Endothelial cell of umbilical vein (primary cell): ENCODE data around the gene DEFB113. TPM values are rescaled to one million over a fixed set of nuclear protein-coding genes. Genes with fewer than 3 reads are reported as not detected.

Experiments
- BruUV-seq: library from RNA; stranded (reverse); fragments of 400-500 nt; replicated peaks from 2 replicates; lab custom pipeline; 2021; lab: Mats Ljungman, UMichigan
- CTCF ChIA-PET: fragments of 300-600, 350-600 bp; sonication (Branson Sonifier 250); formaldehyde crosslinking; loops from one replicate; lab custom pipeline; 2021; ENCODE audit warnings: antibody characterized with exemption, inconsistent platforms; lab: Charles Lee
- POLR2A ChIA-PET: fragments of 300-600, 350-600 bp; sonication (Branson Sonifier 250); formaldehyde crosslinking; loops from one replicate; lab custom pipeline; 2021; ENCODE audit warnings: antibody characterized with exemption, inconsistent platforms; lab: Charles Lee
- DNase-seq: peaks from one replicate; pipeline ENCODE4 v3.0.0-alpha.2; 2011; ENCODE audit warnings: low read depth, low spot score
- FAIRE-seq: peaks from 2 replicates; lab custom pipeline; 2011; peaks lifted over from hg19 to GRCh38; lab: Jason Lieb, UNC
- H2AFZ ChIP-seq: 2 replicates; pipeline ENCODE4 v1.6.0; 2012; ENCODE audit warnings: low read depth, low read length, control low read depth, inconsistent platforms
- H3K27ac ChIP-seq: 2 replicates; pipeline ENCODE4 v1.5.1; 2011; ENCODE audit warnings: low read depth, mild to moderate bottlenecking, control low read depth, low read length, moderate library complexity; ENCODE audit not compliant: insufficient read depth
- H3K27me3 ChIP-seq, 2 experiments: 2 replicates each; pipeline versions ENCODE4 v1.6.0 to v1.6.1; 2011; ENCODE audit warnings: low read length in 2 of 2, mixed read lengths in 1 of 2; ENCODE audit not compliant: control insufficient read depth in 2 of 2, insufficient read depth in 2 of 2
- H3K36me3 ChIP-seq, 2 experiments: 2 replicates in 1 of 2; 3 replicates in 1 of 2; pipeline ENCODE4 v1.5.1; 2011; ENCODE audit warnings: low read length in 2 of 2, mild to moderate bottlenecking in 1 of 2, moderate library complexity in 1 of 2; ENCODE audit not compliant: control insufficient read depth in 2 of 2, insufficient read depth in 2 of 2; ENCODE audit errors: extremely low read depth in 1 of 2
- H3K4me1 ChIP-seq: 3 replicates; pipeline ENCODE4 v1.5.1; 2011; ENCODE audit warnings: mild to moderate bottlenecking, low read length; ENCODE audit not compliant: control insufficient read depth, insufficient read depth; ENCODE audit errors: extremely low read depth
- H3K4me2 ChIP-seq: 2 replicates; pipeline ENCODE4 v1.6.1; 2011; ENCODE audit warnings: low read length, control low read depth, mixed read lengths; ENCODE audit not compliant: insufficient read depth
- H3K4me3 ChIP-seq, 3 experiments: fragments of 200-600 bp in 1 of 3; sonication (generic), shearing (Covaris generic) in 1 of 3; replicated peaks in 1 of 3; 2 replicates each; pipeline ENCODE4 v1.5.1; 2011 to 2016; ENCODE audit warnings: control low read depth in 3 of 3, low read length in 3 of 3, mild to moderate bottlenecking in 2 of 3, inconsistent platforms in 1 of 3, low read depth in 1 of 3, moderate library complexity in 1 of 3; ENCODE audit not compliant: insufficient read depth in 1 of 3
- H3K79me2 ChIP-seq: 2 replicates; pipeline ENCODE4 v1.6.0; 2012; ENCODE audit warnings: low read length, inconsistent platforms; ENCODE audit not compliant: control insufficient read depth, insufficient read depth
- H3K9ac ChIP-seq: replicated peaks from 2 replicates; pipeline ENCODE3; 2011; ENCODE audit warnings: low read length, control low read depth; ENCODE audit not compliant: insufficient read depth; ENCODE audit errors: extremely low read depth
- H3K9me1 ChIP-seq: replicated peaks from 3 replicates; pipeline ENCODE4 v1.6.0; 2011; ENCODE audit warnings: mild to moderate bottlenecking, low read length; ENCODE audit not compliant: control insufficient read depth, insufficient read depth; ENCODE audit errors: extremely low read depth
- H3K9me3 ChIP-seq: replicated peaks from 2 replicates; pipeline ENCODE4 v1.5.1; 2012; ENCODE audit warnings: low read length, inconsistent platforms; ENCODE audit not compliant: control insufficient read depth, insufficient read depth
- H4K20me1 ChIP-seq: replicated peaks from 2 replicates; pipeline ENCODE3; 2011; ENCODE audit warnings: mild to moderate bottlenecking, low read length; ENCODE audit not compliant: control insufficient read depth, insufficient read depth; ENCODE audit errors: extremely low read depth
- CTCF ChIP-seq, 2 donors: IDR thresholded peaks; 1 replicate in 1 of 2; 2 replicates in 1 of 2; pipeline ENCODE4 v1.5.1; 2011; ENCODE audit warnings: low read length in 2 of 2, mild to moderate bottlenecking in 2 of 2, moderate library complexity in 2 of 2, control low read depth in 1 of 2, inconsistent platforms in 1 of 2, low read depth in 1 of 2; ENCODE audit not compliant: insufficient read depth in 1 of 2; ENCODE audit errors: extremely low read depth in 1 of 2
- EZH2 ChIP-seq: IDR thresholded peaks from 2 replicates; pipeline ENCODE4 v1.6.1; 2012; ENCODE audit warnings: borderline replicate concordance, low read depth, mild to moderate bottlenecking, moderate library complexity, low read length, inconsistent platforms; ENCODE audit not compliant: severe bottlenecking
- FOS ChIP-seq: IDR thresholded peaks from 2 replicates; pipeline ENCODE4 v1.6.1; 2011; ENCODE audit warnings: mild to moderate bottlenecking, low read length, moderate library complexity, borderline replicate concordance; ENCODE audit not compliant: insufficient read depth
- GATA2 ChIP-seq: IDR thresholded peaks from 2 replicates; pipeline ENCODE4 v1.7.0; 2011; ENCODE audit warnings: low read depth, mild to moderate bottlenecking, moderate library complexity, mixed read lengths, low read length; ENCODE audit not compliant: insufficient read length, insufficient read depth
- JUN ChIP-seq: IDR thresholded peaks from 2 replicates; pipeline ENCODE4 v1.6.1; 2011; ENCODE audit warnings: borderline replicate concordance, low read depth; ENCODE audit not compliant: insufficient read length, insufficient read depth
- MYC ChIP-seq: IDR thresholded peaks from one replicate; pipeline ENCODE4 v1.6.1; 2011; ENCODE audit warnings: mild to moderate bottlenecking, low read depth, low read length
- POLR2A ChIP-seq: IDR thresholded peaks from 2 replicates; pipeline ENCODE4 v1.6.1; 2012; ENCODE audit warnings: low read depth, mild to moderate bottlenecking, control low read depth, low read length
- POLR2AphosphoS5 ChIP-seq: IDR thresholded peaks from 2 replicates; pipeline ENCODE4 v1.6.1; 2012; ENCODE audit warnings: low read depth, mild to moderate bottlenecking, control low read depth, low read length, moderate library complexity; ENCODE audit not compliant: insufficient read depth
- dilution Hi-C: fragments of 300-500 bp; cut with MboI; formaldehyde crosslinking; loops from one replicate; pipeline ENCODE4 v1.15.0; 2019; ENCODE audit warnings: low sequenced_read_pairs; ENCODE audit not compliant: extremely low pct_ligation_motif_present
- intact Hi-C: fragments of 100-400 bp; cut with micrococcal nuclease; formaldehyde crosslinking; loops from one replicate; pipeline ENCODE4 v1.10.0; 2022
- polyA plus RNA-seq, 4 experiments: library from polyadenylated mRNA; depleted of rRNA in 3 of 4; stranded (reverse) in 3 of 4; unstranded in 1 of 4; fragments of >200 nt; gene quantifications; 2 replicates each; pipeline versions ENCODE4 v1.2.1 to v1.2.3, GENCODE V29; 2011 to 2012; ENCODE audit warnings: missing spikeins in 1 of 4
- total RNA-seq: library from RNA; stranded (reverse); gene quantifications from 2 replicates; pipeline ENCODE4 v1.2.3, GENCODE V29; 2021
- TF ChIP-seq, protein P1 (sequence below): IDR thresholded peaks from 2 replicates; pipeline ENCODE4 v1.6.1; 2011; ENCODE audit not compliant: insufficient read depth, insufficient read length

DEFB113 gene
- total and polyA plus RNA-seq, 2 donors (not counting 3 experiments of a cell fraction or from before 2014, with no cell fraction given) = not detected

DNA sequence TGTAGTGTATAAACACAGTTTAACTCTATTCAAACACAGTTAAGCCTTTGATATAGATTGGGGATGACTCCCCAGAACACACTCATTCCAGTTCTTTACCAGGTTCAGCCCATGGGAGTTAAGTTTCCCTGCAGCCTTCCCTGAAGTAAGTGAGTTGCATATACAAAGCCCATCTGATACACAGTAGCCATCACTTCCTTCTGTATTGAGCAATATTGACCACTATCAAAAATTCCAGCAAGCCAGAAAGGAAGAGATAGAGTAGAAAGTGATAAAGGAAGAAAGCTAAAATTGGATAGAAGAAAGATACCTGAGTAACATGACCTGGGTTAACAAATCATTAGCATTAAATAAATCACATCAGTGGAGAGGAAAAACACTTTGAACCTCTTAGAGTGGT is 40.1 kb downstream of the DEFB113 start:
- no peaks in the 10 kb centered on the region for H3K9me1 ChIP-seq
- H3K27ac ChIP-seq = no peak overlapping the region
- POLR2A ChIA-PET = no interaction called here
- CTCF ChIA-PET = no interaction called here
- H3K9me3 ChIP-seq = peaks cover 1% of the 10 kb centered on the region
- no peak overlapping the region for H3K4me3 ChIP-seq
- FAIRE-seq = no peak
- H3K27me3 ChIP-seq = no peaks in the 10 kb centered on the region
- intact Hi-C loops (loop anchor here (5.0 kb wide), 1 partner anchor 1017 kb away; no protein-coding TSS in a partner anchor), dilution Hi-C loops (no loop called here)
- H3K9ac ChIP-seq = no peak overlapping the region
- no TSS peak for BruUV-seq
- H3K4me1 ChIP-seq = no peaks in the 10 kb centered on the region
- DNase-seq = no peak
- no peak for TF ChIP-seq JUN
- TF ChIP-seq EZH2 = no peak
- no peak for TF ChIP-seq POLR2AphosphoS5
- no peak for TF ChIP-seq MYC
- TF ChIP-seq GATA2 = no peak
- TF ChIP-seq FOS = no peak
- TF ChIP-seq, protein P1, sequence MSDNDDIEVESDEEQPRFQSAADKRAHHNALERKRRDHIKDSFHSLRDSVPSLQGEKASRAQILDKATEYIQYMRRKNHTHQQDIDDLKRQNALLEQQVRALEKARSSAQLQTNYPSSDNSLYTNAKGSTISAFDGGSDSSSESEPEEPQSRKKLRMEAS = no peak
- no peak for TF ChIP-seq CTCF (IDR thresholded peaks at IDR 0.05; ENCODE audit: extremely low read depth in 1 of 2, insufficient read depth in 1 of 2, low read depth in 1 of 2, low read length in 2 of 2)
- no peak for TF ChIP-seq POLR2A
- H4K20me1 ChIP-seq = no peaks in the 10 kb centered on the region
- H3K4me2 ChIP-seq = no peak overlapping the region
- H3K36me3 ChIP-seq = no peaks in the 10 kb centered on the region
- H2AFZ ChIP-seq = no peak overlapping the region
- H3K79me2 ChIP-seq = no peaks in the 10 kb centered on the region
